B cell (primary cell): ENCODE data around the gene LTA4H. TPM values are rescaled to one million over a fixed set of nuclear protein-coding genes. Genes with fewer than 3 reads are reported as not detected.

Experiments
- ATAC-seq: fragments of 200-7000 bp; cut with Tn5 transposase; one replicate; pipeline ENCODE4 v1.10.0; 2021; ENCODE audit warnings: low read depth, mild to moderate bottlenecking, moderate number of reproducible peaks, moderate library complexity
- CTCF ChIA-PET: fragments of 350-600 bp; sonication (Branson Sonifier 250); formaldehyde crosslinking; loops from one replicate; lab custom pipeline; 2021; ENCODE audit warnings: antibody characterized with exemption, inconsistent platforms; lab: Charles Lee
- POLR2A ChIA-PET: fragments of 350-600 bp; sonication (Branson Sonifier 250); formaldehyde crosslinking; loops from one replicate; lab custom pipeline; 2021; ENCODE audit warnings: antibody characterized with exemption; lab: Charles Lee
- DNase-seq: peaks from one replicate; pipeline ENCODE4 v3.0.0; 2013
- H2AFZ ChIP-seq: 2 replicates; pipeline ENCODE4 v1.6.1; 2012; ENCODE audit warnings: mild to moderate bottlenecking, low read depth, low read length; ENCODE audit not compliant: insufficient read depth, poor library complexity, severe bottlenecking
- H3K27ac ChIP-seq, 2 donors: 1 replicate in 1 of 2; 2 replicates in 1 of 2; pipeline ENCODE4 v1.5.1; 2012 to 2013; ENCODE audit warnings: low read length in 2 of 2, mild to moderate bottlenecking in 2 of 2, moderate library complexity in 1 of 2
- H3K27me3 ChIP-seq, 4 experiments: fragments of 200-600 bp in 1 of 4; sonication (generic) in 1 of 4; replicated peaks in 1 of 4; 1 replicate in 2 of 4; 2 replicates in 2 of 4; pipeline versions ENCODE4 v1.6.1 to v1.7.0; 2013 to 2016; ENCODE audit warnings: low read length in 3 of 4, mild to moderate bottlenecking in 2 of 4, mixed read lengths in 1 of 4, moderate library complexity in 1 of 4; ENCODE audit not compliant: insufficient read depth in 4 of 4, control insufficient read depth in 3 of 4; ENCODE audit errors: control extremely low read depth in 1 of 4
- H3K36me3 ChIP-seq, 2 experiments: replicated peaks in 1 of 2; 1 replicate in 1 of 2; 2 replicates in 1 of 2; pipeline versions ENCODE4 v1.6.1 to v1.7.1; 2013; ENCODE audit warnings: low read length in 1 of 2; ENCODE audit not compliant: insufficient read depth in 2 of 2, control insufficient read depth in 1 of 2; ENCODE audit errors: control extremely low read depth in 1 of 2, extremely low read depth in 1 of 2
- H3K4me1 ChIP-seq, 2 donors: fragments of 200-600 bp in 1 of 2; sonication (generic) in 1 of 2; 1 replicate in 1 of 2; 2 replicates in 1 of 2; pipeline versions ENCODE4 v1.5.1 to v1.6.1; 2013 to 2017; ENCODE audit warnings: low read length in 2 of 2; ENCODE audit not compliant: control insufficient read depth in 2 of 2, insufficient read depth in 2 of 2
- H3K4me2 ChIP-seq: replicated peaks from 2 replicates; pipeline ENCODE3; 2012; ENCODE audit warnings: mild to moderate bottlenecking, low read depth, low read length; ENCODE audit not compliant: poor library complexity, severe bottlenecking
- H3K4me3 ChIP-seq, 5 experiments: fragments of 200-600 bp in 1 of 5; sonication (generic) in 1 of 5; 1 replicate in 3 of 5; 2 replicates in 2 of 5; pipeline versions ENCODE4 v1.5.1 to v1.7.0; 2011 to 2016; ENCODE audit warnings: low read length in 4 of 5, mild to moderate bottlenecking in 4 of 5, low read depth in 2 of 5, control low read depth in 1 of 5, moderate library complexity in 1 of 5; ENCODE audit not compliant: insufficient read depth in 1 of 5; ENCODE audit errors: control extremely low read depth in 1 of 5, extremely low read depth in 1 of 5
- H3K79me2 ChIP-seq: fragments of 200-600 bp; sonication (generic); one replicate; pipeline ENCODE4 v1.6.0; 2016; ENCODE audit warnings: low read length; ENCODE audit not compliant: control insufficient read depth, insufficient read depth
- H3K9ac ChIP-seq: fragments of 200-600 bp; sonication (generic); 2 replicates; pipeline ENCODE4 v1.6.1; 2017; ENCODE audit warnings: mild to moderate bottlenecking, low read length, moderate library complexity
- H3K9me3 ChIP-seq, 3 donors: one replicate each; pipeline versions ENCODE4 v1.6.1 to v1.7.1; 2013; ENCODE audit warnings: low read length in 2 of 3; ENCODE audit not compliant: control insufficient read depth in 2 of 3, insufficient read depth in 1 of 3; ENCODE audit errors: control extremely low read depth in 1 of 3
- H4K20me1 ChIP-seq: 2 replicates; pipeline ENCODE4 v1.6.0; 2012; ENCODE audit warnings: mild to moderate bottlenecking, low read length; ENCODE audit not compliant: insufficient read depth, control insufficient read depth, poor library complexity, severe bottlenecking
- H3K27ac Mint-ChIP-seq: one replicate; pipeline ENCODE4 v1.8.0; 2021; ENCODE audit warnings: mixed read lengths
- H3K27me3 Mint-ChIP-seq: one replicate; pipeline ENCODE4 v1.8.0; 2021; ENCODE audit warnings: mixed read lengths
- H3K4me1 Mint-ChIP-seq: one replicate; pipeline ENCODE4 v1.8.0; 2021; ENCODE audit warnings: mixed read lengths
- H3K4me3 Mint-ChIP-seq: one replicate; pipeline ENCODE4 v1.8.0; 2021; ENCODE audit warnings: mixed read lengths
- H3K9me3 Mint-ChIP-seq: one replicate; pipeline ENCODE4 v1.8.0; 2022; ENCODE audit warnings: mixed read lengths; ENCODE audit not compliant: insufficient read depth
- CTCF ChIP-seq: fragments of 200-600 bp; IDR thresholded peaks from one replicate; pipeline ENCODE4 v1.8.0; 2022; ENCODE audit warnings: antibody characterized with exemption, mild to moderate bottlenecking
- EZH2 ChIP-seq: IDR thresholded peaks from 2 replicates; pipeline ENCODE4 v1.6.1; 2012; ENCODE audit warnings: borderline replicate concordance, low read depth, mild to moderate bottlenecking, moderate library complexity, low read length; ENCODE audit not compliant: insufficient read depth, poor library complexity, severe bottlenecking
- WGBS: methylation state at CpG from one replicate; pipeline ENCODE4 v1.1.5; 2013; ENCODE audit warnings: missing lambda C conversion rate; ENCODE audit not compliant: insufficient coverage; 5-methylcytosine and 5-hydroxymethylcytosine counted together
- intact Hi-C: fragments of 100-400 bp; cut with micrococcal nuclease; formaldehyde crosslinking; loops from one replicate; pipeline ENCODE4 v1.10.0; 2022
- polyA plus RNA-seq: library from polyadenylated mRNA; depleted of rRNA; stranded (reverse); fragments of >200 nt; gene quantifications from 2 replicates; pipeline ENCODE4 v1.2.3, GENCODE V29; 2012
- total RNA-seq, 2 donors: library from RNA; stranded (reverse); fragments of 120-200 nt in 1 of 2; gene quantifications; 1 replicate in 1 of 2; 2 replicates in 1 of 2; pipeline versions ENCODE4 v1.2.3 to v1.2.4, GENCODE V29; 2013 to 2022

The LTA4H gene
- total and polyA plus RNA-seq, 2 donors (not counting 1 experiment from before 2014, with no cell fraction given): 153 to 167 TPM

GRCh38 chr12:96033549-96034389, 1.6 kb downstream of the LTA4H start:
- Histone ChIP-seq H3K4me2 (peak overlapping the region; percentile 83), H2AFZ (no peak overlapping the region), H3K27me3 (no peaks in the 10 kb centered on the region), H3K36me3 (peaks cover 3 to 4% of the 10 kb centered on the region in 2 experiments), H3K4me3 (peak overlapping the region; percentile 62 to 99 (median 92)), H3K79me2 (peaks cover 60% of the 10 kb centered on the region), H3K4me1 (peaks cover 48 to 51% of the 10 kb centered on the region in 2 donors), H4K20me1 (peaks cover 32% of the 10 kb centered on the region), H3K9ac (peak overlapping the region; percentile 79), H3K27ac (peak overlapping the region in 1 of 2 donors; percentile 69), H3K9me3 (peaks cover 0 to 23% (median 9%) of the 10 kb centered on the region in 3 donors)
- Mint-ChIP-seq H3K27me3 (no peaks in the 10 kb centered on the region), H3K4me1 (peaks cover 27% of the 10 kb centered on the region), H3K27ac (no peak overlapping the region), H3K4me3 (no peak overlapping the region), H3K9me3 (no peaks in the 10 kb centered on the region)
- TF ChIP-seq CTCF: no peak
- TF ChIP-seq EZH2: no peak
- no CpG with 5 or more reads among the region's 7 CpGs for WGBS
- DNase-seq (no peak), ATAC-seq (no peak)
- ChIA-PET POLR2A (interaction anchor here (0.8 kb wide), 1 partner anchor 13 kb away, joined by 4 read pairs; no protein-coding TSS in a partner anchor), CTCF (interaction anchor here (1.0 to 1.3 kb wide), 4 partner anchors 12 to 181 kb away, joined by 3 to 4 read pairs (median 4); partner anchors contain the start of genes AMDHD1 and CCDC38)
- intact Hi-C loops: loop anchor here (2.0 to 10.0 kb wide), 3 partner anchors 91 to 459 kb away; partner anchors contain the start of genes AMDHD1, CCDC38 and CDK17

GRCh38 chr12:96029826-96030225, 5.6 kb downstream of the LTA4H start:
- ChIA-PET CTCF (no interaction called here), POLR2A (no interaction called here)
- H3K27ac ChIP-seq: no peak overlapping the region
- H3K4me3 Mint-ChIP-seq: no peak overlapping the region
- H3K27me3 ChIP-seq: no peaks in the 10 kb centered on the region
- TF ChIP-seq CTCF (no peak), EZH2 (no peak)
- peaks cover 56% of the 10 kb centered on the region for H3K79me2 ChIP-seq
- H3K9me3 Mint-ChIP-seq: no peaks in the 10 kb centered on the region
- H3K4me1 ChIP-seq: peaks cover 28 to 33% of the 10 kb centered on the region in 2 donors
- H4K20me1 ChIP-seq: peaks cover 31% of the 10 kb centered on the region
- peaks cover 0 to 1% (median 0%) of the 10 kb centered on the region in 3 donors for H3K9me3 ChIP-seq
- H3K27ac Mint-ChIP-seq: peak overlapping the region; percentile 4
- DNase-seq (no peak), ATAC-seq (no peak)
- peaks cover 12 to 39% of the 10 kb centered on the region in 2 experiments for H3K36me3 ChIP-seq
- 100% methylated on average over 2 of the region's 2 CpGs for WGBS
- no peak overlapping the region for H3K4me2 ChIP-seq
- H2AFZ ChIP-seq: no peak overlapping the region
- intact Hi-C loops: loop anchor here (10.0 kb wide), 1 partner anchor 455 kb away; no protein-coding TSS in a partner anchor
- H3K4me1 Mint-ChIP-seq: peaks cover 32% of the 10 kb centered on the region
- no peaks in the 10 kb centered on the region for H3K27me3 Mint-ChIP-seq
- H3K4me3 ChIP-seq: no peak overlapping the region
- H3K9ac ChIP-seq: no peak overlapping the region
